Skin epidermis (tissue), 12 donors: Measurements from ENCODE around the gene PA2G4.

Source experiments
- H3K27ac ChIP-seq, 21 experiments: fragments of 200-600 bp; sonication (generic) in 11 of 21; one replicate each; pipeline ENCODE4 v1.5.0; 2020; ENCODE audit warnings: mild to moderate bottlenecking in 3 of 21, inconsistent platforms in 2 of 21, moderate library complexity in 2 of 21
- H3K4me3 ChIP-seq, 7 experiments: fragments of 200-600 bp; sonication (generic) in 2 of 7; one replicate each; pipeline ENCODE4 v1.5.0; 2020; ENCODE audit warnings: inconsistent platforms in 2 of 7, mild to moderate bottlenecking in 2 of 7, moderate library complexity in 1 of 7

Gene PA2G4

GRCh38 chr12:56160193-56160763 is 55.9 kb downstream of the PA2G4 start:
- H3K4me3 ChIP-seq, result peak overlapping the region; percentile 64 to 79 (median 76)
- peak overlapping the region in 19 of 21 experiments; percentile 6 to 99 (median 97) for H3K27ac ChIP-seq

GRCh38 chr12:56160894-56161689 is 56.7 kb downstream of the PA2G4 start:
- Histone ChIP-seq H3K4me3 (peak overlapping the region in 6 of 7 experiments; percentile 64 to 79 (median 76)), H3K27ac (peak overlapping the region in 19 of 21 experiments; percentile 6 to 99 (median 97))

- Histone ChIP-seq H3K4me3 (no peak overlapping the region), H3K27ac (peak overlapping the region in 9 of 21 experiments; percentile 9 to 98 (median 94))
Observed at GRCh38 chr12:56161690-56162351, 57.5 kb downstream of the PA2G4 start.

- H3K4me3 ChIP-seq, result no peak overlapping the region
- peak overlapping the region in 1 of 21 experiments; percentile 11 for H3K27ac ChIP-seq
Observed at GRCh38 chr12:56162468-56163290, 58.3 kb downstream of the PA2G4 start.
